HCT116 (cell line): ENCODE results near the gene PTPRF. TPM values are rescaled to one million over a fixed set of nuclear protein-coding genes. Genes with fewer than 3 reads are reported as not detected.

Experiments
- ATAC-seq: fragments of 200-7000 bp; cut with Tn5 transposase; 2 replicates; pipeline ENCODE4 v1.9.1; 2020; ENCODE audit warnings: mild to moderate bottlenecking, moderate library complexity
- BruUV-seq: library from RNA; stranded (reverse); fragments of 400-500 nt; replicated peaks from 2 replicates; lab custom pipeline; 2021; lab: Mats Ljungman, UMichigan
- CTCF ChIA-PET: fragments of 300-600 bp; sonication (Branson Sonifier 250); formaldehyde crosslinking; loops from one replicate; lab custom pipeline; 2021; ENCODE audit warnings: antibody characterized with exemption; lab: Charles Lee
- POLR2A ChIA-PET: fragments of 300-600, 350-600 bp; sonication (Branson Sonifier 250); formaldehyde crosslinking; loops from one replicate; lab custom pipeline; 2021; ENCODE audit warnings: antibody characterized with exemption; lab: Charles Lee
- RAD21 ChIA-PET, 2 experiments: fragments of 300-600 bp; sonication (Branson Sonifier 250); formaldehyde crosslinking; loops; one replicate each; lab custom pipeline; 2023; ENCODE audit warnings: low total read pairs in 2 of 2; ENCODE audit not compliant: uncharacterized antibody in 2 of 2, unreplicated experiment in 2 of 2, low non-redundant PET in 1 of 2; lab: Charles Lee
- DNase-seq: peaks from one replicate; pipeline ENCODE4 v3.0.0-alpha.2; 2010; ENCODE audit warnings: low read depth, low spot score
- H2AFZ ChIP-seq: fragments of 200-600 bp; shearing (Covaris generic), sonication (generic); 2 replicates; pipeline ENCODE4 v1.6.1; 2017; ENCODE audit warnings: low read depth, mixed run types, mixed read lengths, antibody characterized with exemption, low read length; ENCODE audit not compliant: poor library complexity, severe bottlenecking
- H3K27ac ChIP-seq: 2 replicates; pipeline ENCODE4 v1.5.1; 2012; ENCODE audit warnings: low read depth, low read length
- H3K27me3 ChIP-seq: fragments of 200-600 bp; sonication (generic); 2 replicates; pipeline ENCODE4 v1.6.1; 2016; ENCODE audit warnings: mixed run types, low read length, mixed read lengths; ENCODE audit not compliant: insufficient read depth
- H3K36me3 ChIP-seq, 2 experiments: fragments of 200-500 bp in 1 of 2; fragments of 200-600 bp in 1 of 2; sonication (Bioruptor generic) in 1 of 2; sonication (generic) in 1 of 2; 2 replicates each; pipeline versions ENCODE4 v1.5.1 to v1.6.1; 2014 to 2016; ENCODE audit warnings: low read length in 2 of 2, inconsistent platforms in 1 of 2, mixed read lengths in 1 of 2, mixed run types in 1 of 2; ENCODE audit not compliant: insufficient read depth in 2 of 2, control insufficient read depth in 1 of 2
- H3K4me1 ChIP-seq, 2 experiments: fragments of 200-600 bp in 1 of 2; sonication (generic) in 1 of 2; 2 replicates each; pipeline versions ENCODE4 v1.5.1 to v1.6.1; 2012 to 2017; ENCODE audit warnings: low read length in 2 of 2, inconsistent platforms in 1 of 2, mild to moderate bottlenecking in 1 of 2, mixed read lengths in 1 of 2, mixed run types in 1 of 2, moderate library complexity in 1 of 2; ENCODE audit not compliant: insufficient read depth in 2 of 2, control insufficient read depth in 1 of 2
- H3K4me2 ChIP-seq: fragments of 200-600 bp; sonication (generic); 2 replicates; pipeline ENCODE4 v1.6.1; 2017; ENCODE audit warnings: mixed run types, low read length, mixed read lengths
- H3K4me3 ChIP-seq, 2 experiments: fragments of 200-600 bp in 1 of 2; sonication (generic) in 1 of 2; replicated peaks in 1 of 2; 2 replicates each; pipeline ENCODE4 v1.5.1; 2011 to 2016; ENCODE audit warnings: low read length in 2 of 2, control low read depth in 1 of 2, low read depth in 1 of 2, mild to moderate bottlenecking in 1 of 2, mixed read lengths in 1 of 2, mixed run types in 1 of 2
- H3K79me2 ChIP-seq: fragments of 200-600 bp; sonication (generic); 2 replicates; pipeline ENCODE4 v1.6.1; 2017; ENCODE audit warnings: mild to moderate bottlenecking, mixed run types, low read length, moderate library complexity, mixed read lengths; ENCODE audit not compliant: insufficient read depth
- H3K9ac ChIP-seq: fragments of 200-600 bp; sonication (generic); 2 replicates; pipeline ENCODE4 v1.6.1; 2016; ENCODE audit warnings: low read length, mixed read lengths
- H3K9me2 ChIP-seq: fragments of 200-600 bp; sonication (generic), shearing (Covaris generic); 2 replicates; pipeline ENCODE4 v1.6.1; 2017; ENCODE audit warnings: mixed run types, mild to moderate bottlenecking, moderate library complexity; ENCODE audit not compliant: insufficient read depth
- H3K9me3 ChIP-seq, 2 experiments: fragments of 200-500 bp in 1 of 2; fragments of 200-600 bp in 1 of 2; sonication (Bioruptor generic) in 1 of 2; sonication (generic) in 1 of 2; 2 replicates each; pipeline ENCODE4 v1.6.1; 2014 to 2017; ENCODE audit warnings: low read length in 2 of 2, mixed read lengths in 2 of 2, inconsistent platforms in 1 of 2, low read depth in 1 of 2, mild to moderate bottlenecking in 1 of 2, mixed run types in 1 of 2, moderate library complexity in 1 of 2; ENCODE audit not compliant: control insufficient read depth in 1 of 2, insufficient read depth in 1 of 2
- H4K20me1 ChIP-seq: fragments of 200-600 bp; sonication (generic), shearing (Covaris generic); 2 replicates; pipeline ENCODE4 v1.6.1; 2017; ENCODE audit warnings: mixed run types, mild to moderate bottlenecking, moderate library complexity; ENCODE audit not compliant: insufficient read depth
- CBX3 ChIP-seq: IDR thresholded peaks from 2 replicates; pipeline ENCODE4 v1.6.1; 2012; ENCODE audit warnings: low read depth
- EZH2phosphoT487 ChIP-seq: fragments of 200-600 bp; IDR thresholded peaks from 2 replicates; pipeline ENCODE4 v1.6.1; 2018; ENCODE audit warnings: antibody characterized with exemption, borderline replicate concordance
- POLR2AphosphoS5 ChIP-seq: IDR thresholded peaks from 2 replicates; pipeline ENCODE4 v1.6.1; 2011; ENCODE audit warnings: mild to moderate bottlenecking, low read depth, low read length, moderate library complexity
- RAD21 ChIP-seq: IDR thresholded peaks from 2 replicates; pipeline ENCODE4 v1.6.1; 2012; ENCODE audit warnings: low read depth, mild to moderate bottlenecking
- TCF7L2 ChIP-seq: IDR thresholded peaks from 2 replicates; pipeline ENCODE4 v1.7.0; 2011; ENCODE audit warnings: borderline replicate concordance, inconsistent platforms; ENCODE audit not compliant: insufficient read depth, insufficient read length; ENCODE audit errors: extremely low read depth
- intact Hi-C: fragments of 100-400 bp; cut with micrococcal nuclease; formaldehyde crosslinking; loops from 2 replicates; pipeline ENCODE4 v1.10.0; 2022
- total RNA-seq: library from RNA; stranded (reverse); gene quantifications from one replicate; pipeline ENCODE4 v1.2.1, GENCODE V29; 2021; ENCODE audit not compliant: unreplicated experiment
- TF ChIP-seq, protein P1 (sequence below): IDR thresholded peaks from 2 replicates; pipeline ENCODE4 v1.6.1; 2012

Gene PTPRF
- total RNA-seq, 1 experiment from 2014 or later, result 224 TPM

DNA sequence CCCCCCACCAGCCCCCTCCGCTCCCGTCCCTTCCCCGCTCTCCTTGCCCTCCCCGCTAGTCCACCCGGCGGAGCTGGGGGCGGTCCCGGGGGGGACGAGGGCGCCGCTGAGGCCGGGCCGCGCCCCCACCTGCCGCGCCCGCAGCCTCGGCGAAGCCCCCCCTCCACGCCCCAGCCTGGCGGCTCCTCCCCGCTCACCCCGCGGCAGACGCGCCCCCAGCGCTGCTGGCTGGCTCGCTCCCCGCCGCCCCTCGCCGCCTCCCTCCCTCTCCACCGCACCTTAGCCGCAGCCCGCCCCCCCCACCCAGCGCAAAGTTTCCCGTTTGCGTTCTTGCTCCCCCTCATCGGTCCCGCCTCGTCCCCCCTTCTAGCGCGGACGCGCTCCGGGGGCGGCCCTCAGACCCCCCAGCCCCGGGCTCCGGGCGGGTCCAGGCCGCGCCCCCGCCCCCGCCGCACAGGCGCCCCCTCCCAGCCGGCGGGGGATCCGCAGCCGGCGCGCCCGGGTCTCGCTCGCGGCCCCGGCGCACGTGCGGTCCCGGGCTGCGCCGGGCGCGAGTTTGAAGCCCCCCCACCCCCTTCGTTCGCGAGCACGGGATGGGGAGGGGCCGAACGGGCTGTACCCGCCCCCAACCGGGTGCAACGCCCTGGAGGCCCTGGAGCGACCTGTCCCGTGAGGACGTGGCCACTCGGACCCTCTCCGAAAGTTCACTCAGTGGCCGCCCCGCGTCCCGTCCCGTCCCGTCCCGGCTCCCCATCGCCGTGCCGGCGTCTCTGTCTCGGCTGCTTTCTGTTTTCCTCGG, 623 bp downstream of the PTPRF start:
- Histone ChIP-seq H3K27ac (peak overlapping the region; percentile 68), H3K4me2 (peak overlapping the region; percentile 85), H4K20me1 (0 out of 2 replicates have a peak, but pooled peaks cover 3% of the 10 kb centered on the region), H3K9me2 (no peaks in the 10 kb centered on the region), H3K79me2 (peaks cover 49% of the 10 kb centered on the region), H3K27me3 (no peaks in the 10 kb centered on the region), H3K9me3 (no peaks in the 10 kb centered on the region), H3K4me1 (peaks cover 23 to 65% of the 10 kb centered on the region in 2 experiments), H3K9ac (peak overlapping the region; percentile 89), H3K36me3 (no peaks in the 10 kb centered on the region), H2AFZ (no peak overlapping the region), H3K4me3 (peak overlapping the region; percentile 79 to 90)
- CTCF ChIA-PET, result interaction anchor here (0.9 to 2.4 kb wide), 3 partner anchors 117 to 403 kb away, joined by 3 to 26 read pairs (median 4); partner anchors contain the start of gene ARTN
- POLR2A ChIA-PET, result interaction anchor here (0.9 to 2.4 kb wide), 2 partner anchors 18 to 119 kb away, joined by 7 to 8 read pairs; partner anchors contain the start of gene KDM4A
- BruUV-seq, result no TSS peak
- RAD21 ChIA-PET, result interaction anchor here in 1 of 2 experiments (2.2 kb wide), 1 partner anchor 403 kb away, joined by 6 read pairs; no protein-coding TSS in a partner anchor
- intact Hi-C loops, result loop anchor here (2.0 to 5.0 kb wide), 3 partner anchors 51 to 221 kb away; partner anchors contain the start of gene KDM4A
- ATAC-seq (peak; percentile 49), DNase-seq (no peak)
- no peak for TF ChIP-seq POLR2AphosphoS5
- TF ChIP-seq, protein P1, sequence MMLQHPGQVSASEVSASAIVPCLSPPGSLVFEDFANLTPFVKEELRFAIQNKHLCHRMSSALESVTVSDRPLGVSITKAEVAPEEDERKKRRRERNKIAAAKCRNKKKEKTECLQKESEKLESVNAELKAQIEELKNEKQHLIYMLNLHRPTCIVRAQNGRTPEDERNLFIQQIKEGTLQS, result no peak
- no peak for TF ChIP-seq RAD21
- no peak for TF ChIP-seq CBX3
- TF ChIP-seq TCF7L2, result no peak
- TF ChIP-seq EZH2phosphoT487, result no peak
